Fibroblast of the aortic adventitia (primary cell): ENCODE results near the gene OCEL1. TPM values are rescaled to one million over a fixed set of nuclear protein-coding genes. Genes with fewer than 3 reads are reported as not detected.

ENCODE experiments used
- DNase-seq: peaks from one replicate; pipeline ENCODE4 v3.0.0-alpha.2; 2010; ENCODE audit warnings: low read depth
- H3K4me3 ChIP-seq: 2 replicates; pipeline ENCODE4 v1.5.1; 2011; ENCODE audit warnings: low read depth, mild to moderate bottlenecking, control low read depth, low read length, moderate library complexity
- total RNA-seq: library from RNA; depleted of rRNA; stranded (reverse); fragments of >200 nt; gene quantifications from 2 replicates; pipeline ENCODE4 v1.2.3, GENCODE V29; 2012; ENCODE audit warnings: low replicate concordance
- TF ChIP-seq, protein P1 (sequence below): IDR thresholded peaks from 2 replicates; pipeline ENCODE4 v1.5.1; 2011; ENCODE audit warnings: mild to moderate bottlenecking, low read length, control low read depth, inconsistent platforms; ENCODE audit not compliant: insufficient read depth

OCEL1 gene, protein sequence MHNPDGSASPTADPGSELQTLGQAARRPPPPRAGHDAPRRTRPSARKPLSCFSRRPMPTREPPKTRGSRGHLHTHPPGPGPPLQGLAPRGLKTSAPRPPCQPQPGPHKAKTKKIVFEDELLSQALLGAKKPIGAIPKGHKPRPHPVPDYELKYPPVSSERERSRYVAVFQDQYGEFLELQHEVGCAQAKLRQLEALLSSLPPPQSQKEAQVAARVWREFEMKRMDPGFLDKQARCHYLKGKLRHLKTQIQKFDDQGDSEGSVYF
- total RNA-seq: 3.9 and 19.7 TPM in 2 replicates

DNA sequence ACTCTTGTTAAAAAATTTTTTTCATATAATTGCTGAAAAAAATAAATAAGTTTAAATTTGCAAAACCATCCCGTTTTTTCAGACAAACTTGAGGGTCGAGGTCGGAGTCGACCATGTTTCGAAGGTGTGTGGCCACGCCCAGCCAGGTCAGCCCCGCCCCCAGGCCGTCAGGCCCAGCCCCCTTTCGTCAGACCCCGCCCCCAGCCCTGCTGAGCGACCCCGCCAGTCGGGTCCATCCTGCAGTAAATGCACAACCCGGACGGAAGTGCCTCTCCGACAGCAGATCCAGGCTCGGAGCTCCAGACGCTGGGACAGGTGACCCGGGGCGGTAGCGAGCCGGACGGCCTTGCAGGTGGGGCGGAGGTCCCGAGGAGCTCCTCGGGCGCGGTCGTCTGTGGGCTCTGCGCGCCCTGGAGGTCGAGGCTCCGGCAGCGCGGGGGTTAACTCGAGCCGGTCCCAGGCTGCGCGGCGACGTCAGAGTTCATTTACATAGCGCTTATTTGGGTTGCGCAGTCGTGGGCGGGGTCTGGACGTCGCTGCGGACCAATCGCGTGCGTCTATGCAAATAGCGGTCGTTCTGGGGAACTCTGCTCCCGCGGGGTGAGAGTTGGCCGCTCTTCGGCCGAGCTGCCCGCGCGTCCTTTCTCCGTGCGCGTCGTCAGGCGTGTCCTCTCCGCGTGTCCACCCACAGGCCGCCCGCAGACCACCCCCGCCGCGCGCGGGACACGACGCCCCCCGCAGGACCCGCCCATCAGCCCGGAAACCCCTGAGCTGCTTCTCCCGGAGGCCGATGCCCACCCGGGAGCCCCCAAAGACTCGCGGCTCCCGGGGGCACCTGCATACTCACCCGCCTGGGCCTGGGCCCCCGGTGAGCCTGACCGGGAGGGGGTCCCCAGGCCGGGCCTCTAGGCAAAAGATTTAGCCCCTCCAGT is at the start of gene OCEL1:
TSS of gene OCEL1 (plus strand) at position 225 of the 932 bp plus-strand sequence. CDS start at position 247, 22 bp downstream.
- peak; percentile 97 for DNase-seq
- peak within 1 kb of the TSS; percentile 89 for H3K4me3 ChIP-seq
- TF ChIP-seq, protein P1, sequence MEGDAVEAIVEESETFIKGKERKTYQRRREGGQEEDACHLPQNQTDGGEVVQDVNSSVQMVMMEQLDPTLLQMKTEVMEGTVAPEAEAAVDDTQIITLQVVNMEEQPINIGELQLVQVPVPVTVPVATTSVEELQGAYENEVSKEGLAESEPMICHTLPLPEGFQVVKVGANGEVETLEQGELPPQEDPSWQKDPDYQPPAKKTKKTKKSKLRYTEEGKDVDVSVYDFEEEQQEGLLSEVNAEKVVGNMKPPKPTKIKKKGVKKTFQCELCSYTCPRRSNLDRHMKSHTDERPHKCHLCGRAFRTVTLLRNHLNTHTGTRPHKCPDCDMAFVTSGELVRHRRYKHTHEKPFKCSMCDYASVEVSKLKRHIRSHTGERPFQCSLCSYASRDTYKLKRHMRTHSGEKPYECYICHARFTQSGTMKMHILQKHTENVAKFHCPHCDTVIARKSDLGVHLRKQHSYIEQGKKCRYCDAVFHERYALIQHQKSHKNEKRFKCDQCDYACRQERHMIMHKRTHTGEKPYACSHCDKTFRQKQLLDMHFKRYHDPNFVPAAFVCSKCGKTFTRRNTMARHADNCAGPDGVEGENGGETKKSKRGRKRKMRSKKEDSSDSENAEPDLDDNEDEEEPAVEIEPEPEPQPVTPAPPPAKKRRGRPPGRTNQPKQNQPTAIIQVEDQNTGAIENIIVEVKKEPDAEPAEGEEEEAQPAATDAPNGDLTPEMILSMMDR: no peak

DNA sequence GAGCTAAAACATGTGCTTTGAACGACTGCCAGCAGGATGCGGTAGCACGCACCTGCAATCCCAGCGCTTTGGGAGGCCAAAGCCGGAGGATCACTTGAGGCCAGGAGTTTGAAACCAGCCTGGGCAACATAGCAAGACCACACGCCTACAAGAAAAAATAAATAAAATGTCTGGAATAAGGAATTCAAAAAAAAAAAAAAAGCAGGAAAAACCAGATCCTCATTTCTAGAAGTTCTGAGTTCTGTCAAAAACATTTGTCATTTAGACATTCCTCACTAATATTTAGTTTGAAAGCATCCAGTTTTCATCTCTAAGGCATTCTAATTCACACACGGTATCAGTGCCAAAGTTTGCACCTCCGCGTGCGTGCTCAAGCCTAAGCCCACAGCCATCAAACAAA is 47.7 kb upstream of the OCEL1 start:
- no peak overlapping the region for H3K4me3 ChIP-seq
- DNase-seq: no peak
- TF ChIP-seq, protein P1: no peak

DNA sequence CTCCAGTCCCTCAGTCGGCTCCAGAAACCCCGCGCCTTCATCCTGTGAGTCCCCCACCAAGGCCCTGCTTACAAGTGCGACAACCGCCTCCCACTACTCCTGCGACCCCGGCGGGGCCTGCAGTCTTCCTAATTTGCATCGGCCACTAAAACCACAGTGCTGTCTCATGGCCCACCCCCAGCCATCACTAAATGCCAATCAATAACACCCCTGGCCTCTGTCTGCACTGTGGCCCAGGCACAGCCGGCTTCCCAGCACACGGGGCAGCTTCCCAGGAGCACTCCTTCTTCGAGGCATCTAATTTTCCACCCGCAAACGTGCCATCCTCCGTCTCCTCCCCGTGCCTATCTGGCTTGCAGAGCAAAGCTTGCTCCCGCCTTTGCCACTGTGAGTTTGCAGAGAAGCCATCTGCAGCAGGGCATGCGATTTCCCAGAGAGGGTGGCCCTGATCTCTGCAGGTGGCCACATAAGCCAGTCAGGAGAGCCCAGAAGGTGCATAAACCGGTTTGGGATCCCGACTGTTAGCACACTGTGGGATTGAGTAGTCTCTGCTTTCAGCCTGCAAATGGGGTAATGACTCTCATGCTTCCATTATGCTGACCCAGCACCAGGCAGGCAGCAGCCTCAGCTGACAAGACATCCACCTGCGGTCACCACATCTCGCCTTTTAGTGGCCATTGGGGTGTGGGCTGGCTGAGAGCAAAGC is 44.9 kb upstream of the OCEL1 start:
- TF ChIP-seq, protein P1: no peak
- H3K4me3 ChIP-seq: no peak overlapping the region
- no peak for DNase-seq

DNA sequence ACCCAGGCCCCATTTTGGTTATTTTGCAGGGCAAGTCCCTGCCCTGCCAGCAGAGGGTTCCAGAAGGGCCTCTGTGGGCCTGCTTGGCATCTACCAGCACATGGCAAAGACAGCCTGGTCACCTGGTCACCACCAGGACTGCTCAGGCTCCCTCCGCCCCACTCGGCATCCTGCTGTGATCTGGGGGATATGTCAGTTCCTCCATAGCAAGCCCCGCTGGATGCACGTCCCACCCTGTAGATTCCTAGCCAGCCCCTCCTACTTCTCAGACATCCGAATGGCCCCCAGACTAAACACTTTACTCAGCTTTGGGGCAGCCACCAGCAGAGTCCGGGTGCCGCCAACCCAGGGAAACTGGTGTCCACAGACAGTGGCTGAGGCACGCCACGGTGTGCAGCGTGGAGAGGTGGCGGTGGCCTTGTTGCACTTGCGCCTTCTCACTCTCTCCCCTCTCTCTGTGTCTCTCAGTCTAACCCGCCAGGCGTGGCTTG is 42.7 kb upstream of the OCEL1 start:
- DNase-seq: no peak
- TF ChIP-seq, protein P1: no peak
- H3K4me3 ChIP-seq: no peak overlapping the region

DNA sequence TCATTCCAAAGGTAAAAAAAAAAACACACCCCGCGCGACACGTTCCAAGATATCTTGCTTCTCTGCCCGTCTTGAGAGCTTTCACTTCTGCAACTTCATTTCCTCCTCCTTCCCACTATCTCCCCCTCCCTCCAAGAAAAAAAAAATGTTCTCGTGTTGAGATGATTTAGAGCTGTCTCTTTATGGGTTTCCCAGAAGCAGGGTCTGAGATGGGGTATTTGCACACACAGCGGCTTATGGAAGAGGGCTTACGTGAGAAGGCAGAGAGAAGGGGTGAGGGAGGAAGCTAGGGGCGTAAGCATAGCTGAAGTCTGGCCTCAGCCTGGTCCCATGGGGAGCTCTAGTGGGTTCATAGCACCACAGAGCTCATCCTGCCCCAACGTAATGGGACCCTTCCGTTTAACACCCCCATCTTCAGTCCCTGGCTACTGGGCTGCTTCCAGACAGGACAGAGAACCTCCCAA is 42.1 kb upstream of the OCEL1 start:
- no peak overlapping the region for H3K4me3 ChIP-seq
- TF ChIP-seq, protein P1: no peak
- no peak for DNase-seq

DNA sequence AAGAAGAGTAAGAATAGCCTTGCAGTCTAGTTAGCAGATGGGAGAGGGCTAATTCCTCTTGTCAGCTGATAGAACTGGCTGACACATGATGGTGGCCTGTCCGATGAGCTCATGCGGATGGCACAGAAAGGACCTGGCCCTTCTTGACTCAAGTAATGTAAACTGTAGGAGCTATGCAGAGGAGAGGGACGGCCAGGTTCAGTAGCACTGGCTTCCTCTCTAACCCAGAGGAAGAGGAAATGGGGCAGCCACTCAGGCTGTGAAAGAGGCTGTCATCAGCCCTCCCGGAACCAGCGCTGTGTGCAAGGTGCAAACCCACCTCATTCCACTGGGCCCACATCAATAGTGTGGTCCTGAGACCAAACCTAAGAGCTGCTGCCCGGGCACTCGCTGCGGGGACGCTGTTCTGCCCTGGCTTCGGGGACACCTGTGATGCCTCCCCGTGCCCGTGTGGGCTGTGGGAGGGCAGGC is 41.6 kb upstream of the OCEL1 start:
- DNase-seq: no peak
- TF ChIP-seq, protein P1: no peak
- H3K4me3 ChIP-seq: no peak overlapping the region
